ENCODE results near the gene PPIL6. TPM values are rescaled to one million over a fixed set of nuclear protein-coding genes. Genes with fewer than 3 reads are reported as not detected.

PPIL6 gene
- total RNA-seq, 4 donors from 2014 or later = 1.7 to 7.9 (median 3.2) TPM

- no peak for TF ChIP-seq POLR2AphosphoS5 (IDR thresholded peaks at IDR 0.05)
- TF ChIP-seq, protein P1, sequence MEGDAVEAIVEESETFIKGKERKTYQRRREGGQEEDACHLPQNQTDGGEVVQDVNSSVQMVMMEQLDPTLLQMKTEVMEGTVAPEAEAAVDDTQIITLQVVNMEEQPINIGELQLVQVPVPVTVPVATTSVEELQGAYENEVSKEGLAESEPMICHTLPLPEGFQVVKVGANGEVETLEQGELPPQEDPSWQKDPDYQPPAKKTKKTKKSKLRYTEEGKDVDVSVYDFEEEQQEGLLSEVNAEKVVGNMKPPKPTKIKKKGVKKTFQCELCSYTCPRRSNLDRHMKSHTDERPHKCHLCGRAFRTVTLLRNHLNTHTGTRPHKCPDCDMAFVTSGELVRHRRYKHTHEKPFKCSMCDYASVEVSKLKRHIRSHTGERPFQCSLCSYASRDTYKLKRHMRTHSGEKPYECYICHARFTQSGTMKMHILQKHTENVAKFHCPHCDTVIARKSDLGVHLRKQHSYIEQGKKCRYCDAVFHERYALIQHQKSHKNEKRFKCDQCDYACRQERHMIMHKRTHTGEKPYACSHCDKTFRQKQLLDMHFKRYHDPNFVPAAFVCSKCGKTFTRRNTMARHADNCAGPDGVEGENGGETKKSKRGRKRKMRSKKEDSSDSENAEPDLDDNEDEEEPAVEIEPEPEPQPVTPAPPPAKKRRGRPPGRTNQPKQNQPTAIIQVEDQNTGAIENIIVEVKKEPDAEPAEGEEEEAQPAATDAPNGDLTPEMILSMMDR (IDR thresholded peaks at IDR 0.05) = peak in 1 of 2 donors; percentile 1
- DNase-seq (ENCODE audit: low spot score in 2 of 2) = no peak
- Histone ChIP-seq H3K4me1 (peaks cover 30% of the 10 kb centered on the region), H3K36me3 (peaks cover 40% of the 10 kb centered on the region), H3K4me3 (peak overlapping the region; percentile 90), H3K9me3 (no peaks in the 10 kb centered on the region), H3K27ac (peak overlapping the region; percentile 95), H3K27me3 (no peaks in the 10 kb centered on the region)
- 2% methylated on average over 23 of the region's 31 CpGs for WGBS
Observed at GRCh38 chr6:109441069-109441816, 815 bp upstream of the PPIL6 start.

GRCh38 chr6:109436041-109436440 is 4.4 kb downstream of the PPIL6 start:
- Histone ChIP-seq H3K9me3 (no peaks in the 10 kb centered on the region), H3K36me3 (no peaks in the 10 kb centered on the region), H3K4me3 (no peak overlapping the region), H3K27me3 (no peaks in the 10 kb centered on the region), H3K27ac (no peak overlapping the region), H3K4me1 (peaks cover 13% of the 10 kb centered on the region)
- WGBS = 94% methylated on average over 5 of the region's 5 CpGs
- TF ChIP-seq POLR2A (IDR thresholded peaks at IDR 0.05) (no peak), EP300 (IDR thresholded peaks at IDR 0.05) (no peak), POLR2AphosphoS5 (IDR thresholded peaks at IDR 0.05) (no peak)
- TF ChIP-seq, protein P1 (IDR thresholded peaks at IDR 0.05) = no peak
- DNase-seq (ENCODE audit: low spot score in 2 of 2) = no peak

- TF ChIP-seq, protein P1 (IDR thresholded peaks at IDR 0.05) = no peak
- no peak for TF ChIP-seq POLR2A (IDR thresholded peaks at IDR 0.05)
- no peak for TF ChIP-seq POLR2AphosphoS5 (IDR thresholded peaks at IDR 0.05)
- TF ChIP-seq EP300 (IDR thresholded peaks at IDR 0.05) = no peak
- no peak overlapping the region for H3K27ac ChIP-seq
- no peaks in the 10 kb centered on the region for H3K27me3 ChIP-seq
- no peak overlapping the region for H3K4me3 ChIP-seq
- H3K9me3 ChIP-seq = no peaks in the 10 kb centered on the region
- H3K4me1 ChIP-seq = peaks cover 7% of the 10 kb centered on the region
- no peak for DNase-seq (ENCODE audit: low spot score in 2 of 2)
- 65% methylated on average over 2 of the region's 2 CpGs for WGBS
- no peaks in the 10 kb centered on the region for H3K36me3 ChIP-seq
Observed at GRCh38 chr6:109434456-109434855, 6.0 kb downstream of the PPIL6 start.

DNA sequence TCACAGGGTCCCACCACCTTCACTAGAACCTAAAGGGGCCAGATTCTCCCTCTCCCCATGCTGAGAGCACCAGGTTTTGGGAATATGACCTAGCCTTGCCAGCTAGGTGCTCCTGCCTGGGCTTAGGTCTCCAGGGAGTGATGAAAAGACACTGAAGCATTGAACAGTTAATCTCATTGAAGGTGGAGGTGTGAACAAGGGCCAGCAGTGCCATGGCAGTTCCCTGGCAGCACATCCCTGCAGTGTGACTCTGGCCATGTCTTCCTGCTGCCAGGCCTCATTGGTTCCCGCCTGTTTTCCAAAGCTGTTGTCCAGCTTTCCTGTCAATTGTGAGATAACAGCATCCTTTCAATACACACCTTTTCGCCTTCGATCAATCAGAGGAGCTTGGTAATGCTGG is 10.9 kb downstream of the PPIL6 start:
- no peaks in the 10 kb centered on the region for H3K27me3 ChIP-seq
- TF ChIP-seq, protein P1 (IDR thresholded peaks at IDR 0.05) = no peak
- TF ChIP-seq POLR2AphosphoS5 (IDR thresholded peaks at IDR 0.05) = no peak
- TF ChIP-seq POLR2A (IDR thresholded peaks at IDR 0.05) = no peak
- no peak for TF ChIP-seq EP300 (IDR thresholded peaks at IDR 0.05)

DNA sequence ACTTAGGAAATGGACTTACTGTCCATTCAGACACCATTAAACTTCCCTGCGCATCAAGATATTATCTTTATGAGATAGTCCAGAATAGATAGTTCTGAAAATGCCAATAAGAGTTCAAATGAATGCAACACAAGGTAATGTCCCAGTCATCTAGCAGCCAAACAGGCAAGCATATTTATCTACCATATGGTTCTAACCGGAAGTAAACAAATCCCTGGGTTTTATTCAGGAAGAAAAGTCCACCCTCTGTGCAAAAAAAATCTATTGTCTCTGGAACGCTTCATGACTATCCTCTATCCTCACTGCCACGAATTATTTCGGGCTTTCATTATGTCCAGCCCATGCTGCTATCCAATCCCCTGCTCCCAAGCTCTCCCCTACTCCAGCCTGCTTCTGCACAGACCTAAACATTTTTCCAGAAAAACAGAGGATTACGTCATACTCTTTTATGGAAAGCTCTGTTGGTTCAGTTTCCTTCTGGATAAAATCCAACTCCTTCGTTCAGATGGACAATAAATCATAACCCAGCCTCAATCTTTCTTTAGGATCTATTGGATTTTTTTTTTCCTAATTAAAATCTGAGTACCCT is 11.4 kb downstream of the PPIL6 start:
- no peak for DNase-seq (ENCODE audit: low spot score in 2 of 2)
- WGBS = 35% methylated on average over 7 of the region's 7 CpGs
- Histone ChIP-seq H3K27ac (no peak overlapping the region), H3K4me3 (no peak overlapping the region), H3K4me1 (peaks cover 7% of the 10 kb centered on the region), H3K9me3 (no peaks in the 10 kb centered on the region), H3K27me3 (no peaks in the 10 kb centered on the region), H3K36me3 (no peaks in the 10 kb centered on the region)
- TF ChIP-seq EP300 (IDR thresholded peaks at IDR 0.05) (no peak), POLR2AphosphoS5 (IDR thresholded peaks at IDR 0.05) (no peak)

More for the DNA sequence above, 10.9 kb downstream of the PPIL6 start:
- H3K4me1 ChIP-seq = peaks cover 3% of the 10 kb centered on the region
- no peak overlapping the region for H3K27ac ChIP-seq
- 90% methylated on average over 3 of the region's 3 CpGs for WGBS
- H3K9me3 ChIP-seq = no peaks in the 10 kb centered on the region
- no peak overlapping the region for H3K4me3 ChIP-seq
- no peaks in the 10 kb centered on the region for H3K36me3 ChIP-seq
- no peak for DNase-seq (ENCODE audit: low spot score in 2 of 2)

All from suprapubic skin (tissue), 4 donors.